CD8-positive, alpha-beta memory T cell (primary cell): Measurements from ENCODE around the gene SFXN3. TPM values are rescaled to one million over a fixed set of nuclear protein-coding genes. Genes with fewer than 3 reads are reported as not detected.

ENCODE experiments used
- CTCF ChIA-PET: fragments of 350-600 bp; sonication (Branson Sonifier 250); formaldehyde crosslinking; loops from one replicate; lab custom pipeline; 2021; ENCODE audit warnings: antibody characterized with exemption; lab: Charles Lee
- POLR2A ChIA-PET: fragments of 350-600 bp; sonication (Branson Sonifier 250); formaldehyde crosslinking; loops from one replicate; lab custom pipeline; 2021; ENCODE audit warnings: antibody characterized with exemption; lab: Charles Lee
- DNase-seq, 5 donors: peaks; one replicate each; pipeline versions ENCODE4 v3.0.0 to v3.0.0-alpha.2; 2020 to 2022; ENCODE audit warnings: mixed read lengths in 1 of 5
- H3K27ac ChIP-seq: one replicate; pipeline ENCODE4 v1.7.0; 2013; ENCODE audit warnings: low read depth, mild to moderate bottlenecking, low read length, moderate library complexity
- H3K27me3 ChIP-seq: 2 replicates; pipeline ENCODE4 v1.7.0; 2013; ENCODE audit warnings: low read length, mild to moderate bottlenecking; ENCODE audit not compliant: insufficient read depth, poor library complexity, severe bottlenecking
- H3K36me3 ChIP-seq: 2 replicates; pipeline ENCODE4 v1.7.0; 2013; ENCODE audit warnings: mild to moderate bottlenecking, low read length, moderate library complexity; ENCODE audit not compliant: insufficient read depth
- H3K4me1 ChIP-seq: 2 replicates; pipeline ENCODE4 v1.7.0; 2013; ENCODE audit warnings: mild to moderate bottlenecking, low read length, moderate library complexity; ENCODE audit not compliant: insufficient read depth
- H3K4me3 ChIP-seq: 2 replicates; pipeline ENCODE4 v1.7.0; 2013; ENCODE audit warnings: mild to moderate bottlenecking, low read length
- H3K9me3 ChIP-seq: 2 replicates; pipeline ENCODE4 v1.7.0; 2013; ENCODE audit warnings: mild to moderate bottlenecking, low read length
- H3K27ac Mint-ChIP-seq, 8 donors: one replicate each; pipeline ENCODE4 v1.8.0; 2020 to 2021; ENCODE audit warnings: mixed read lengths in 8 of 8, mild to moderate bottlenecking in 6 of 8, inconsistent platforms in 3 of 8, moderate library complexity in 3 of 8
- H3K27me3 Mint-ChIP-seq, 2 donors: one replicate each; pipeline ENCODE4 v1.8.0; 2020 to 2021; ENCODE audit warnings: mixed read lengths in 2 of 2, mild to moderate bottlenecking in 1 of 2, moderate library complexity in 1 of 2
- H3K36me3 Mint-ChIP-seq, 3 donors: one replicate each; pipeline ENCODE4 v1.8.0; 2020 to 2021; ENCODE audit warnings: mixed read lengths in 3 of 3, inconsistent platforms in 1 of 3, mild to moderate bottlenecking in 1 of 3
- H3K4me1 Mint-ChIP-seq, 3 donors: one replicate each; pipeline ENCODE4 v1.8.0; 2020 to 2021; ENCODE audit warnings: mixed read lengths in 3 of 3, inconsistent platforms in 1 of 3, mild to moderate bottlenecking in 1 of 3
- H3K4me3 Mint-ChIP-seq, 7 donors: one replicate each; pipeline ENCODE4 v1.8.0; 2020 to 2021; ENCODE audit warnings: mixed read lengths in 7 of 7, mild to moderate bottlenecking in 6 of 7, moderate library complexity in 4 of 7, inconsistent platforms in 2 of 7
- H3K9me3 Mint-ChIP-seq, 5 donors: one replicate each; pipeline ENCODE4 v1.8.0; 2020 to 2022; ENCODE audit warnings: mixed read lengths in 5 of 5, mild to moderate bottlenecking in 3 of 5, moderate library complexity in 2 of 5, inconsistent platforms in 1 of 5
- polyA plus RNA-seq: library from polyadenylated mRNA; unstranded; fragments of 300-500 nt; fragmentation: Illumina TruSeq; gene quantifications from one replicate; pipeline ENCODE4 v1.2.3, GENCODE V29; 2021
- total RNA-seq, 2 experiments: library from RNA; stranded (reverse); gene quantifications; one replicate each; pipeline ENCODE4 v1.2.3, GENCODE V29; 2021

Gene SFXN3
- total and polyA plus RNA-seq, 3 experiments from 2014 or later = 17.6 to 26.5 (median 25.2) TPM

DNA sequence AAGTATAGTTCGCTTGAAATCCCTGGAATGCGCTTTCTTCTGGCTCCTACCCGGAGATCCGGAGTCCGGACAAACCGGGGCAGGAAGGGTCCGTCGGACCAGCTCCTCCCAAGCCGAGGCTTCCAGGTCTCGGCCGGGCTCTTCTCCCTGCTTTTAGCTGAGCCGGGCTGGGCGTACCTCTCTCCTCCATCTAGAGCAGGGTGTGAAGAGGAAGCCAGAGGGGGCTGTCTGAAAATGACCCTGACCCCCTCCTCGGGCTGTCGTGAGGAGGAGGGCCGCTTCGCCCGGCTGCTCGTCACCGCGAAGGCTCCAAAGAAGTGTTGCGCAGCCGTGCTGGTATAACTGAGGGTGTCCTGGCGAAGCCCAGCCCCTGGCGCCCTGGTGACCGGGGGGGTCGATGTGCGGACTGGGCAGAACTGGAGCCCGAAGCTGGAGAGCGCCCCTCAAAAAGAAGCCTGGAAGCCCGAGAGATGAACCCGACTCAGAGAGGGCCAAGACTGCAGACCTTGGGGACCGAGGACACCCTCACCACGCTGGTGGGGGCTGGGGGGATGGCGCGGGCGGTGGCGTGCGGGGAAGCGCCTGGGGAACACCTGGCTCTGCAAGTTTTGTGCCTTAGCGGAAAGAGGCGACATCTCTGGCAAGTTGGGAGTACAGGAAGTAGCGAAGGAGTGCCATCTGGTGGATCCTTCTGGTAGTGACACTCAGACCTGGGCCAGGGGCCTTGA is 36.5 kb downstream of the SFXN3 start:
- CTCF ChIA-PET = interaction anchor here (0.7 to 19.6 kb wide), 13 partner anchors 9 to 74 kb away, joined by 3 to 258 read pairs (median 7); no protein-coding TSS in a partner anchor
- POLR2A ChIA-PET = no interaction called here
- H3K4me1 Mint-ChIP-seq = peaks cover 10 to 35% (median 15%) of the 10 kb centered on the region in 3 donors
- peaks cover 46% of the 10 kb centered on the region for H3K27me3 ChIP-seq
- peaks cover 0 to 2% (median 0%) of the 10 kb centered on the region in 5 donors for H3K9me3 Mint-ChIP-seq
- H3K36me3 ChIP-seq = no peaks in the 10 kb centered on the region
- H3K9me3 ChIP-seq = no peaks in the 10 kb centered on the region
- peak overlapping the region; percentile 90 to 97 (median 92) for H3K4me3 Mint-ChIP-seq
- H3K4me3 ChIP-seq = peak overlapping the region; percentile 65
- peaks cover 37 to 52% of the 10 kb centered on the region in 2 donors for H3K27me3 Mint-ChIP-seq
- H3K27ac Mint-ChIP-seq = peak overlapping the region in 3 of 8 donors; percentile 28 to 86 (median 42)
- H3K4me1 ChIP-seq = peaks cover 28% of the 10 kb centered on the region
- no peaks in the 10 kb centered on the region for H3K36me3 Mint-ChIP-seq
- DNase-seq = peak; percentile 63 to 80 (median 69)
- peak overlapping the region; percentile 43 for H3K27ac ChIP-seq

DNA sequence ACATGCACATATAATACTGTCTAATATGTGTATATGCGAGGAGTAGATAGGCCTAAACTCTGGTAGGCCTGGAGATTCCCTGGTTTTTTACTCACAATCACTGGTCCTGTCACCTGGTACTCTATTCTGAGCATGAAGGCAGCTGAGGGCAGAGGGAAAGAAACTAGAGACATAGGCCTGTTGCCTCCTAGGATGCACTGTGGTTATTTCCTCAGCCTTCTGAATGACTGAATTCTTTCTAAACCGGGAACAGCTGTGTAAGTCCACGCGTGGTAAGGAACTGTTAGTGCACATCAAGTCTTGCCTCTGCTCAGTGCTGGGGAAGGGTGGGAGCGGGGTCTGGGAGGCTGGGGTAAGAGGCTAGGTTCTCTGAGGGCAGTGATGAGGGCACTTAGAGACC is 38.4 kb downstream of the SFXN3 start:
- H3K4me3 Mint-ChIP-seq = no peak overlapping the region
- POLR2A ChIA-PET = no interaction called here
- CTCF ChIA-PET = interaction anchor here (0.7 to 19.6 kb wide), 9 partner anchors 9 to 80 kb away, joined by 3 to 258 read pairs (median 12); no protein-coding TSS in a partner anchor

DNA sequence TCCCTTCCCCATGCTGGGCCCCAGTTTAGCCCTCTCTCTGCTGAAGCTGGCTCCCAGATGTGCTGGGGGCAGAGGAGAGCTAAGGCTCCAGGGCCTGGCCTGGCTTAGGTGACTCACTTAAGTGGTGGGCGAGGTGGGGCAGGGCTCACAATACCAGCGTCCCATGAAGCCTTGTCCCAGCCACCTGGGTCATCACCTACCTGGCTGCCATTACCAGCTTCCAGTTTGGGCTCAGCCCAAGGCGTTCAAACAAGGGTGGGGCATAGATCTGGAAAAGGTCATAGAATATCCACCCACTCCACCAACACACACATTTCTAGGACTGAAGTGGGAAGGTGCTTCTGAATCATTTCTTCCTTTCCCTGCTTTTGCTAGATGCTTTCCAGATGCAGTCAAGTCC is 39.1 kb downstream of the SFXN3 start:
- Mint-ChIP-seq H3K27me3 (peaks cover 32 to 56% of the 10 kb centered on the region in 2 donors), H3K4me1 (peaks cover 5 to 22% (median 10%) of the 10 kb centered on the region in 3 donors), H3K27ac (no peak overlapping the region), H3K9me3 (peaks cover 0 to 2% (median 0%) of the 10 kb centered on the region in 5 donors), H3K4me3 (no peak overlapping the region), H3K36me3 (no peaks in the 10 kb centered on the region)
- Histone ChIP-seq H3K36me3 (no peaks in the 10 kb centered on the region), H3K4me1 (peaks cover 16% of the 10 kb centered on the region), H3K27me3 (peaks cover 21% of the 10 kb centered on the region), H3K4me3 (no peak overlapping the region), H3K9me3 (no peaks in the 10 kb centered on the region), H3K27ac (no peak overlapping the region)
- POLR2A ChIA-PET = no interaction called here
- DNase-seq = no peak
- CTCF ChIA-PET = interaction anchor here (2.5 to 19.6 kb wide), 4 partner anchors 19 to 72 kb away, joined by 6 to 258 read pairs (median 11); no protein-coding TSS in a partner anchor

More for the DNA sequence above, 38.4 kb downstream of the SFXN3 start:
- peaks cover 5 to 22% (median 10%) of the 10 kb centered on the region in 3 donors for H3K4me1 Mint-ChIP-seq
- DNase-seq = no peak
- Histone ChIP-seq H3K27me3 (peaks cover 28% of the 10 kb centered on the region), H3K4me3 (no peak overlapping the region), H3K4me1 (peaks cover 16% of the 10 kb centered on the region), H3K27ac (no peak overlapping the region), H3K9me3 (no peaks in the 10 kb centered on the region), H3K36me3 (no peaks in the 10 kb centered on the region)
- no peaks in the 10 kb centered on the region for H3K36me3 Mint-ChIP-seq
- peaks cover 39 to 60% of the 10 kb centered on the region in 2 donors for H3K27me3 Mint-ChIP-seq
- peaks cover 0 to 2% (median 0%) of the 10 kb centered on the region in 5 donors for H3K9me3 Mint-ChIP-seq
- H3K27ac Mint-ChIP-seq = peak overlapping the region in 1 of 8 donors; percentile 93

DNA sequence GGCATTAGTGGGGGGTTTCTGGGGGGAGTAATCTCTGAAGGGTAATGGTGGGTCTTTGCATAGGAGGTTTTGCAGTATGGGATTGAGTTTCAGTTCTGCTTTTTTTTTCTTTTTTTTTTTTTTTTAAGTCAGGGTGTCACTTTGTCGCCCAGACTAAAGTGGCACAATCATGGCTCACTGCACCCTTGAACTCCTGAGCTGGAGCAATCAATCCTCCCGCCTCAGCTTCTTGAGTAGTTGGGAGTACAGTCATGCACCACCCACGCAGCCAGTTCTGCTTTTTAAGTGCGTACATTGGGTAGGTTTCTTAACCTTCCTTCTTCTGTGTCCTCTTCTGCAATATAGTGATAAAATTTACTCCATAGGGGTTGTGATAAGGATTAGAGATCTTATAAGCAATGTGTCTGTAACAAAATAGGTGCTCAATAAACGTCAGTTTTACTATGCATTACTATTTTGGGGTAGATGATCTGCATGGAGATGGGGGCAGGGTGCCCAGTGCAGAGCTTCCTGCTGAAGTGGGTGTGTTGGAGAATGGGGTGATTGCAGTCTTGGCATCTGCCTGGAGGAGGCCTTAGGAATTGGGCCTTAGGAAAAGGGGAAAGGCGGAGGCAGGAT is 40.3 kb downstream of the SFXN3 start:
- Mint-ChIP-seq H3K9me3 (peaks cover 0 to 2% (median 0%) of the 10 kb centered on the region in 5 donors), H3K27me3 (peaks cover 25 to 56% of the 10 kb centered on the region in 2 donors), H3K4me3 (no peak overlapping the region), H3K36me3 (no peaks in the 10 kb centered on the region), H3K27ac (no peak overlapping the region), H3K4me1 (peaks cover 5 to 14% (median 7%) of the 10 kb centered on the region in 3 donors)
- Histone ChIP-seq H3K4me3 (no peak overlapping the region), H3K9me3 (no peaks in the 10 kb centered on the region), H3K4me1 (peaks cover 11% of the 10 kb centered on the region), H3K27me3 (peaks cover 9% of the 10 kb centered on the region), H3K27ac (no peak overlapping the region), H3K36me3 (no peaks in the 10 kb centered on the region)
- no peak for DNase-seq
- POLR2A ChIA-PET = no interaction called here
- CTCF ChIA-PET = interaction anchor here (1.0 to 19.6 kb wide), 4 partner anchors 11 to 71 kb away, joined by 3 to 258 read pairs (median 6); no protein-coding TSS in a partner anchor

DNA sequence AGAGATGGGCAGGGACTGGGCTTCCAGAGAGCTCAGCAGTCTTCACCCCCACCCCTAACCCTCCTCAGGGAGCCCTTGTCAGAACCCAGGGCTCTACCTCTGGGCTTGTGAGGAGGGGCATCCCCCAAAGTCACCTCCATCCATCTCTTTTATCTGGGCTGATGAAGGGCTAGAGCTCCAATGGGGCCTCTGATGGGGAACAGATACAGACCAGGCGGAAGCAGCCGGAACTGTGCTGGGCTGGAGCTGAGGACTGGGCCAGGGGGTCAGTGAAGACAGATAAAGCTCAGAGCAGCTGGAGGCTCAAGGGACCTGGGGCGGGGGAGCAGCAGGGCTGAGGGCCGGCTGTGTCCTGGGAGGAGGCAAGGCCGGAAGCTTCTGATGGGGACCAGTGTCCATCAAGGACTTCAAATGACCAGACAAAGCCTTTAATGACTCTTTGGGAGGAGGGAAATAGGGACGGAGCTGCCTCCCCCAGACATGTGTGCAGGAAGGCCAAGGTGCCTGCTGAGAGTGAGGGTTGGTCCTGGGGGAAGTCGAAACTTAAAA is 40.9 kb downstream of the SFXN3 start:
- Histone ChIP-seq H3K27ac (no peak overlapping the region), H3K27me3 (peaks cover 6% of the 10 kb centered on the region), H3K4me3 (no peak overlapping the region), H3K4me1 (peaks cover 7% of the 10 kb centered on the region), H3K36me3 (no peaks in the 10 kb centered on the region), H3K9me3 (no peaks in the 10 kb centered on the region)
- Mint-ChIP-seq H3K27me3 (peaks cover 25 to 58% of the 10 kb centered on the region in 2 donors), H3K4me3 (no peak overlapping the region), H3K27ac (no peak overlapping the region), H3K4me1 (peaks cover 3 to 9% (median 5%) of the 10 kb centered on the region in 3 donors), H3K9me3 (peaks cover 0 to 2% (median 0%) of the 10 kb centered on the region in 5 donors), H3K36me3 (no peaks in the 10 kb centered on the region)
- no peak for DNase-seq
- ChIA-PET POLR2A (no interaction called here), CTCF (interaction anchor here (1.0 to 19.6 kb wide), 4 partner anchors 11 to 70 kb away, joined by 3 to 258 read pairs (median 6); no protein-coding TSS in a partner anchor)

DNA sequence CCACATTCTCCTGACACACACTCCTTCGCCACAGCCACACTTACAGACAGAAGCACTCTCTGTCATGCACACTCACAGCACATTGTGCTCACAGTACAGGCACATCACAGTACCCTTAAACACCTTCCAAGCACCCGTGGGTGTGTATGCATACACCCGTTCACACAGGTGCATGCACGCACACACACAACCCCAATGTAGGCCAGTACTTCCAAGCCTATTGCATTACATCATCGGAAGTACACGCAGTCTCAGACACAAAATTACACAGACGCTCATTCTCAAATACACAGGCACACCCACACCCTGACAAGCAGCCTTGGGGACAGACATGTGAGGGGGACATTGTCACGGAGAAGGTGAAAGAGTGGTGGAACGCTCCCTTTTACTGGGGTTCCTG is 41.9 kb downstream of the SFXN3 start:
- H3K27ac Mint-ChIP-seq = peak overlapping the region in 1 of 8 donors; percentile 16

DNA sequence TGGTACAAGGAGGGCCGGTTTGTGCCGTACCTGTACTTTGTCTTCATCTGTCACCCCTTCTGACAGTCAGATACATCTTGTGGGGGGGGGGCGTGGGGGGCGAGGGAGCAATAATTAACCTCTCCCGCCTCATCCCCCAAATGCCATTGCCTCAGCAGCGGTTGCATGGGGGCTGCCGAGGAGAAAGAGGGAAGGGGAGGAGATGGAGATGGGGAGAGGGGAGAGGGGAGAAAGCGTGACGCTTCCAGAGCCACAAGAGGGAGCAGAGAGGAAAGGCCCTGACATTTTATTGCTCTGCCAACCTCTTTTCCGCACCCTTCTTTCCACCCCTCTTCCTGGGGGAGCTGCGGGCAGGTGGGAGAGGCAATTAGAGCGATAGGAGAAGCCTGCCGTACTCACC is 42.6 kb downstream of the SFXN3 start:
- Mint-ChIP-seq H3K4me1 (no peaks in the 10 kb centered on the region), H3K9me3 (no peaks in the 10 kb centered on the region), H3K4me3 (no peak overlapping the region), H3K27me3 (peaks cover 23 to 59% of the 10 kb centered on the region in 2 donors), H3K36me3 (no peaks in the 10 kb centered on the region), H3K27ac (no peak overlapping the region)
- Histone ChIP-seq H3K27ac (no peak overlapping the region), H3K4me1 (no peaks in the 10 kb centered on the region), H3K27me3 (no peaks in the 10 kb centered on the region), H3K9me3 (no peaks in the 10 kb centered on the region), H3K36me3 (no peaks in the 10 kb centered on the region), H3K4me3 (no peak overlapping the region)
- CTCF ChIA-PET = interaction anchor here (0.7 to 2.1 kb wide), 4 partner anchors 9 to 73 kb away, joined by 3 to 10 read pairs (median 5); no protein-coding TSS in a partner anchor
- POLR2A ChIA-PET = no interaction called here
- no peak for DNase-seq

More for the DNA sequence above, 41.9 kb downstream of the SFXN3 start:
- POLR2A ChIA-PET = no interaction called here
- Mint-ChIP-seq H3K27me3 (peaks cover 21 to 53% of the 10 kb centered on the region in 2 donors), H3K36me3 (no peaks in the 10 kb centered on the region), H3K4me1 (peaks cover 0 to under 1% (median under 1%) of the 10 kb centered on the region in 3 donors), H3K4me3 (no peak overlapping the region), H3K9me3 (no peaks in the 10 kb centered on the region)
- CTCF ChIA-PET = no interaction called here
- DNase-seq = no peak
- no peak overlapping the region for H3K27ac ChIP-seq
- H3K36me3 ChIP-seq = no peaks in the 10 kb centered on the region
- H3K4me3 ChIP-seq = no peak overlapping the region
- H3K4me1 ChIP-seq = no peaks in the 10 kb centered on the region
- H3K27me3 ChIP-seq = no peaks in the 10 kb centered on the region
- H3K9me3 ChIP-seq = no peaks in the 10 kb centered on the region
